HG02623 (cell line): Measurements from ENCODE around the gene KRT36.

ENCODE experiments used
- ATAC-seq: cut with Tn5 transposase; IDR thresholded peaks from one replicate; pipeline ENCODE4 v1.9.1; 2021; ENCODE audit warnings: moderate library complexity; ENCODE audit not compliant: unreplicated experiment

Gene KRT36

DNA sequence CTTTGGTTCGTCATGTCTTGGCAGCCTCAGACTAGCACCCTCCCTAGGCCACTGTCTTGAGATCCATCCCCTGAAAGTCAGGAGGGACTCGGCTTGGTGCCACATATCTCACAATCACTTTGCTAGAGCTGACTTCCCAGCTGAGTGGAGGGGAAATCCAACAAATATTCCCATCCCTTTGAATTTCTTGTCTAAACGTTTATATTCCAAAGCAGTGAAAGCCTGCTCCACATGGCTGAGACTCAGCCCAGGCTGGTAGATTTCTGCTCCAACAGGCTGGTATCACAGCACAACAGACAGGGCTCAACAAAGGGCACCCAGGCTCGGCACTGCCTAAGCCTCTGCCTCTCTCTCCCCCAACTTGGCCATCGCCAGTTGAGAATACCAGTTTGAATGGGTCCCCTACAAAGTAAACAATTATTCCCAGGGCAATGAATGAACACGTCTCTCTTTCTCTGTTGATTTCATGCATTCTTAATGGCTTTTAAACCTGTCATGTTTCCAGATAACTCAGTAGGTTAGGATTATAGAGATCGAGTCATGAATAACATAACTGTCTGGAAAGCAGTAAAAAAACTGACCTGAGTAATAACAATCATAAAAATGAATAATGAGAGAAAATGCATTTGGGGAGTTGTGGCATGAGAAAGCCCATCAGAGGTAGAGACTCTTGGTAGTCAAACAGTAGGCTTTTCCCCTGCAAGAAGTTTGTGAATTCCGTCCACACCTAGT, 14.7 kb upstream of the KRT36 start:
- no peak for ATAC-seq

DNA sequence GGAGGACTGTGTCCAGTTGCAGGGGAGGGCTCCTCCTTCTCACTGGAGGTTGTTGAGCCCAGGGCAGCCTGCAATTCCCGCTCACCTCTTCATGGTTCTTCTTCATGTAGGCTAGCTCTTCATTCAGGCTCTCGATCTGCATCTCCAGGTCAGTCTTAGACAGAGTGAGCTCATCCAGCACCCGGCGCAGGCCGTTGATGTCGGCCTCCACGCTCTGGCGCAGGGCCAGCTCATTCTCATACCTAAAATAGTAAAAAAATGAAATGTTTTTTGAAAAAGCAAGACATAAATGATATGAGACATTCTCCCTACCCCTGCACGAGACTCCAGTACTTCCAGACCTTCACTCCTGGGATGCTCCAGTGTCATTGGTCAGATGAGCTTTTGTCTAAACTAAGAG, 13.5 kb upstream of the KRT36 start:
- ATAC-seq, result no peak

DNA sequence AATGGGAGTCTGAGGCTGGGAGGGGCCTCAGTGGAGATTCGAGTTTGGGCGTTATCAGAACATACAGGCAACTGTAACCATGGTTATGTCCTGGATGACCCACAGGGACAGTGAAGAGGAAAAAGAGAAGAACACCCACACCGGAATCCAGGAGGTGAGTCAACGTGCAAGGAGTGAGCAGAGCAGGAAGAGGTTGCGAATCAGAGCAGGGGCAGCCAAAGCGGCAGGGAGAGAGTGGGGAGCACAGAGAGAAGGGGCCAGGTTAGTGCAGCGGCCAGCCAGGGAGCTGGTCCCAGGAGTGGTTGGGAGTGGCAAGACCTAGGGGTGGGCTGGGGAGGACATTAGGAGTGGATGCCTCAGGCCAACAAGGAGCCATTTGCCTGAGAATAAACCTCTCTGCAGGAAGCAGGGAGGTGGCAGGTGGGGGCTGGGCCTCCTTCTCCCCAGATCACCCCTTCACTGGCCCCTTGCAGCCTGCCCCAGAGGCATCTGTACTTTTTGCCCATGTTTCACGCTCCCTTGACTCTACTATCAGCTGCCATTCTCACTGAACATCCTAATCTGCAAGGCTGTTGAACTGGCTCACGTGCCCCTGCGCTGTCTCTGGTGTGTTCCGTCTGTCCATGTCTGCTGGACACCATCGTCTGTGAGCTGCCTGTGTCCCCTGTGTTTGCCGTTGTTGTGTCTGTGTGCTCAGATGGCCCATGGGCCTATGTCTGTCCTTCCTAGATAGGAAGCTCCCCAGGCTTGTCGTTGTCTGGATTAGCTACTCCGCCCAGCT, 10.6 kb upstream of the KRT36 start:
- ATAC-seq, result no peak

DNA sequence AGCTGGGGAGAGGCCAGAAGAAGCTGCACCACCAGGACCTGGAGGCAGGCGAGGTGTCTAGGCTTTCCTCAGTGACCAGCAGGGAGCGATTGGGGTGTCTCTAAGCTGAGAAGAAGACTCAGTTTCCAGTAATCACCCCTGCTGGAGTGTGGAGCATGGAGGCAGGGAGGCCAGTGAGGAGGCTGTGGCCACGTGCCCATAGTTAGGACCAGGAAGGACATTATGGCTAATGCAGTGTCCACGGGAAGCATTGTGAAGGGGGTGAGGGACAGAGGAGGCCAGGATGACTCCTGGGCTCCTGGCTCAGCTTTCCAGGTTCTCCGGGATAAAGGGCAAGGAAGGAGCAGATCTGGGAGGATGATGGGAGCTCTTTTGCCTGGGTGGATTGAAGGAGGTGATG, 10.0 kb upstream of the KRT36 start:
- no peak for ATAC-seq

DNA sequence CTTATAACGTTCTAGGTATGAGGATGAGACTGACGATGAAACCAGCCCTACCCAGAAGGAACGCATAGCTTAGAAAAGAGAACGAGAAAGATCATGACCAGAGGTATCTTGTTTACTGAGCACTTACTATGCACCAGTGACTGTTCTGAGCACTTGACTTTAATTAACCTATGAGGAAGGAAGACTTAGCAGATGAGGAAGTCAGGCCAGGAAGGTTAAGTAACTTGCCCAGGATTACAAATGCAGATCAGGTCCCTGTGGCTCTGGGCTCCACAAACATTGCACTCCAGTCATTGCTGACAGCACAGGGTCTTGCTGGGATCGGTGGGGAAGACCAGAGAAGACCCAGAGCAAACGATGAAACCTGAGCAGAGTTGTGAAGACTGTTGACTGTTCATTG, 8.6 kb upstream of the KRT36 start:
- no peak for ATAC-seq

DNA sequence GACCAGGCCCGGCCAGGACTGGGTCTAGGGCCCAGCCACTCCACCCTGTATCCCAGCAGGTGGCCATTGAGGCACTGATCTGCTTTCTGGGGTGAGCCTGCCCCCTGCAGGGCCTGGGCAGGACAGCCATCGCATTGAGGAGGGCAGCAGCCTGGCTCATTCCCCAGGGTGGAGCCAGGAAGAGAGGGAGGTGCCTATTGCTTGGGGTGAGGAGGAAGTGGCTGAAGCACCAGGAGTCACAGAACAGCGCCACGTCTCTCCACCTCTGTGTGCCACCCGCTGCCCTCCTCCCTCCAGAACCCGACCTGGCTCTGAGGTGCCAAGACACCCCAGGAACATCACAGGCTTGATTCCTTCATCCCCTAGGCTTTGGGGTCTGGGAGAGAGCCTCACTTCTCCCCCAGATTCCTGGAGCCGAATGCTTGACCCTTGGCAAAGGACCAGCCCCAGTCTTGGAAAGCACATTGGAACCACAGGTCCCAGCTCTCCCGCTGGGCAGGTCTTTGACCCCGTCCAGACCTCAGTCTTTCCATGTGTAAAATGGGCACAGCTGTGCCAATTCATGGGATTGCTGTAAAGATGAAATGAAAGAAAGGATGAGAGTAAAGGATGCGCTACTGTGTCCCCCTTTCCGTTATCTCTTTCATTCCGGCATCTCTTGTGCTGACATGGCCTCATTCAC, 7.2 kb upstream of the KRT36 start:
- ATAC-seq, result no peak

DNA sequence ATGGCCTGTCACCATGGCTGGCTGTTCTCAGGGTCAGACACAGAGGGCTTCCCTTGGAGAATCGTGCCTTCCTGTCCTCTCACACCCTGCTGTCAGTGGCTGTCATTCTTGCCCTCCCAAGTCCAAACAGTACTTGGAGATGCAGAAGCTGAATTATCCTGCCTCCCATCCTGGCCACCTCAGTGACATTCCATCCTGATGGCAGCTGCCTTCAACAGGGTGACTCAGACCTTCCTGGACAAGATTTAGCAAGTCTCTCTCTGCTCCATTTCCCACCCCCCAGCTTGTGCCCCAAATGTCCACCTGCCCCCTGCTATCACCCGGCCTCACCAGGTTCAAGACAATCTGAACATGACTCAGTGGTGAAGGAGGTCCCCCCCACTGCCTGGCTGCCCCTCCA, 4.8 kb upstream of the KRT36 start:
- ATAC-seq, result no peak

DNA sequence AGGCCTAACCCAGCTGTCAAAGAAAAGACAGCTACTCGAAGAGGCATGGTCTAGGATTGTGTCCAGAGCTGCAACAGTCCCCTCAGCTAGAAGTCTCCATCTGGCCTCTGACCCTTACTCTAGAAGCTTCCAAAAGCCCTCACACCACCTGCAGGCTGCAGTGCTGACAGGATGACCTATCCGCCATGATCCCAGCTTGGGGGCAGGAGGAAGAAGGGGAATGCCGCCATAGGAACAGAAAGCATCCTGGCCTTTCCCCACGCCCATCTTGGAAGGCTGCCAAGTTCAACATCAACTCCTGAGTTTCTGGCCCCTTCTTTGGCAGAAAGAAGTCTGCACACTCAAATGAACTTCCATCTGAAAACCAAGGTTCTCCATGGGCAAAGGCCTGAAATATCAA, 3.1 kb upstream of the KRT36 start:
- no peak for ATAC-seq

DNA sequence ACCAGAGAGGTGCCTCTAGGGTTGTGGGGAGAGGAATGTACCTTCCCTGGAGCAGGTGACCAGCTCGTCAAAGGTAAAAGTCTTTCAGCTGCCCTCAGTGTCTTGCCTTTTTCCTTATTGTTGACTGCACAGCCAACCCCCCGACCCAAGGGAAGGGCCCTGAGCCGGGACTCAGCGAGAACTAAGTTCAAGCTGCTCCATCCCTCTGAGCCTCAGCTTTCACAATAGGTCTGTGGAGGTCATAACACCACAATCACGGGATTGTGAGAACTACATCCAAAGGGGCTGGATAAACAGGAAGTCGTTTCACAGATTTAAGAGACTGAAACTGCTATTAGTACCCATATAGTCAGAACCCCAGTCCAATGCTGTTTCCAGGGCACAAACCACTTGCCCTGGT, 2.6 kb upstream of the KRT36 start:
- ATAC-seq, result no peak

DNA sequence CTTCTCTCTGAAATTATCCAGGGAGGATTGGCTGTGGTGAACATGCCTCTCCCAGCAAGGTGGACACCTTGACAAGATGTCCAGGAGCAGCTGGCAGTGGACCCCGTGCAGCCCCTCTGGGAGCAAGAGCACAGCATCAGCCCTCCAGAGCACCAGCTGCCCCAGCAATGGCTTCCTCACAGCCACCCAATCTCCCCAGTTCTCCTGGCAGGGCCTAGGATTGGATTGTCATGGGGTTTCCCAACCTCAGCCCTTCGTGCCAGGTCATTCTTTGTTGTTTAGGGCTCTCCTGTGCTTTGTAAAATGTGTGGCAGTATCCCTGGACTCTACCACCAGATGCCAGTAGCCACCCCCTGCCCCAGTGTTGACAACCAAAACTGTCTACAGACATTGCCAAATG, 1.8 kb upstream of the KRT36 start:
- no peak for ATAC-seq

DNA sequence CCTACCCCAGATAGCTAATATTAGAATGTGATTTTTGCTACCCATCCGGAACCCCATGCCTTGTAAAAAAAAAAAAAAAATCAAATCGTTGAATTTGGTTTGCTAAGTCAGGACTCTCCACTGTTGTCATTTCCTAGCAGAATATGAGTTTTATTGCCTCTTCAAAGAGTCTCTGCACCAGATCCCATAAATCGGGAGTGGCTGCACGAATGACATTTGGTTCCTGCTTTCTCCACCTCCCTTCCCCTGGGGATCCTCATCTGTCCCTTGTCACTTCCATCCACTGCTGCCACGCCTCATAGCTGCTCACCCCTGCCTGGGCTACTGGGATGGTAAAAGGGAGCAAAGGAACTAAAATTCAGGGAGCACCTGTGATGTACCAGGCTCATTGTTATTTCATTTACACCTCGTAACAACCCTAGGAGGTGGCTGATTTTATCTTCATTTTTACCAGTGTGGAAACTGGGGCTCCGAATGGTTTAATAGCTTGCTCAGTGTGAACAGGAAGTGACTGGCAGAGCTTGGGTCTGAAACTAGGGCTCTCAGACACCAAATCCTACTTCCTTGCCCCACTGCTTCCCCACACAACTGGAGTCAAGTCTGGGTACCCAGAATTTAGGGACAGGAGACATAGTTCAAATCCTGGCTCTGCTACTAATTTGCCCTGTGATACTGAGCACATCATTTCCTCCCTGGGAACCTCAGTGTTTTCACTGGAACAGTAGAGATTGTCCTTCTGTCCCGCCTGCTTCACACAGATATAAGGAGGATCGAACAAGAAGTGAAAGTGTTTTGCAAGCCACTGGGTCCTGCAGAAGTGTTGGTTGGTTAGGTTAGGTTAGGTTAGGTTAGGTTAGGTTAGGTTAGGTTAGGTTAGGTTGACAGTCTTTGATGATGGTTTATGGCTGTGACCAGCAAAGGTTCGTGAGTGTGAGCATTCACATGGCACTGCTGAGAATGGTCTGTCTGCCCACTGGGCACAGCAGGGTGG, 585 bp upstream of the KRT36 start:
- ATAC-seq, result no peak

DNA sequence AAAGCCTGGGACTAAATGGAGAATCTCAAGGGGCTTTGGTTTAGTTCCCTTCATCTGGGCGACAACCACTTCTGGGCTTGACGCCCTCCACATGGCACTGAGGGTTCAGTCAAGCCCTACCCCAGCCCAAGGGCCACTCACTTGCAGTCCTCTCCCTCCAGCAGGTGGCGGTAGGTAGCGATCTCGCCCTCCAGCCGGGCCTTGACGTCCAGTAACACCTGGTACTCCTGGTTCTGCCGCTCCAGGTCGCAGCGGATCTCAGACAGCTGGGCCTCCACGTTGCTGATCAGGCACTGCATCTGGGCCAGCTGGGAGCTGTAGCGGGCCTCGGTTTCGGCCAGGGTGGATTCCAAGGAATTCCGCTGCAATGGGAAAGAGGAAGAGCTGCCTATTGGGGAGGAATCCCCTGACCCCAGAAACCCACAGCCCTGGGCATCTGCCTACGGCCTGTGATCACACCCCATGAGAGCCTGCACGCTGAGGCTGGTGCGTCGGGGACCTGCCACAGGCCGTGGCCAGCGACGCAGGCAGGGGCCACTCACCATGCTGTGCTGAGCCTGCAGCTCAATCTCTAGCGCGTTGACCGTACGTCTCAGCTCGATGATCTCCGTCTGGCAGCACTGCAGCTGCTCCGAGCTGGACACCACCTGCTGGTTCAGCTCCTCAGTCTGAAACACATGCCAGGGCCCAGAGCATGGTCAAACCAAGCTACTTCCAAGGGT, 2.7 kb downstream of the KRT36 start:
- no peak for ATAC-seq

DNA sequence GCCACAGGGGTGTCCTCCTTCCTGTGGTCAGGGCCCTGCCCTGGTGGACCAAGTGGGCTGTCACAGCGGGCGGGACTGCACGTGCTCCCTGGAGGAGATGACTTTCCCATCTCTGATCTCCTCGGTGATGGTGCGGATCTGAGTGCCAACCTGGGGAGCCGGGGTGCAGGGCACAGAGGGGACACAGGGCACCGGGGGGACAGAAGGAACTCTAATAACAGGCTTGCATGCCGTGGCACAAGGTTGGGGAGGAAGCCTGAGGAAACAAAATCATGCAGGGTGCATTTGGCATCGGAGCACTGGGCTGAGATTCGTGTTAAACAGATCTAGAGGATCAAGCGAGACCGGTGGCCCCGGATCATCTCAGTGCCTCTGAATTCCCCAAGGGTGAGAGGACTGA, 3.4 kb downstream of the KRT36 start:
- no peak for ATAC-seq

DNA sequence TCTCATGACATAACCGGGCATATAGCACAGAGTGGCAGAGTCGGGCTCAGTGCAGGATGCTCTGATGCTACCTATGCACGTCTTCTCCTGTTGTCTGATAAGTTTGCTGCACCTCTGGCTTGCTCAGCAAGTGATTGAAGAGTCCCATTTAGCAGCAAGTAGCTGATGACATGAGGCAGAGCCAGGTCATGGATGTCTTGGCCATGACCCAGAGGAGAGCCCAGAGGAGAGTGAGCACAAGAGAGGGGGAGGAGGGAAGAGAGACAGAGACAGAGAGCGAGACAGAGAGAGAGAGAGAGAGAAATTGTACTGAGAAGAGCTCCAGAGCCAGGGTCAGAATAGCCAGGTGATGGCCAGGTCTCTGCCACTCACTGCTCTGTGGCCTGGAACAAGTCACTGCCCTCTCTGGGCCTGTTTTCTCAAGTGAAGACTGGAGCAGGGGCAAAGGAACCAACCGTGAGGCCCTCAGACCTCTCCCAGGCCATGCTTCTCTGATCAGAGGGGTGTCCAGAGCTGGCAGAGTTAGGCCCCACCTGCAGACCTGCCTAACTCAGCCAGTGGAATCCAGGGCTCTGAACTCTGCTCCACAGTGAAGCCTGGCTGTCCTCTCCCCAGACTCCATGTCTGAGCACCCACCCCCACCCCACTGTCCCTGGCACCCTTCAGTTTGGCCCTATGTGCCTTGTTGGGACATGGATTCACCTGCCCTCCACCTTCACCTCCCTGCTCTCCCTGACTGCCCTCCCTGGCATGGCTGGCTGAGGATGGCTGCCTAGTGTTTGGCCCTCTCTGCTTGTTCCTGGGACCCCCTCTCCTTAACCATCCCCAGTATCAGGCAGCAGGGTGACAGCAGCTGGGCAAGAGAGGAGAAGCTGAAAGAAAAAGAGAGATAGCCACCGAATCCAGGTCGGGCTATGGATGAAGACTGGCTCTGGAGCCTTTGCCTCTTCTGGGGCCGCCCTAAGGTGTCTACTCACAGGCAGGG, 4.5 kb downstream of the KRT36 start:
- no peak for ATAC-seq

DNA sequence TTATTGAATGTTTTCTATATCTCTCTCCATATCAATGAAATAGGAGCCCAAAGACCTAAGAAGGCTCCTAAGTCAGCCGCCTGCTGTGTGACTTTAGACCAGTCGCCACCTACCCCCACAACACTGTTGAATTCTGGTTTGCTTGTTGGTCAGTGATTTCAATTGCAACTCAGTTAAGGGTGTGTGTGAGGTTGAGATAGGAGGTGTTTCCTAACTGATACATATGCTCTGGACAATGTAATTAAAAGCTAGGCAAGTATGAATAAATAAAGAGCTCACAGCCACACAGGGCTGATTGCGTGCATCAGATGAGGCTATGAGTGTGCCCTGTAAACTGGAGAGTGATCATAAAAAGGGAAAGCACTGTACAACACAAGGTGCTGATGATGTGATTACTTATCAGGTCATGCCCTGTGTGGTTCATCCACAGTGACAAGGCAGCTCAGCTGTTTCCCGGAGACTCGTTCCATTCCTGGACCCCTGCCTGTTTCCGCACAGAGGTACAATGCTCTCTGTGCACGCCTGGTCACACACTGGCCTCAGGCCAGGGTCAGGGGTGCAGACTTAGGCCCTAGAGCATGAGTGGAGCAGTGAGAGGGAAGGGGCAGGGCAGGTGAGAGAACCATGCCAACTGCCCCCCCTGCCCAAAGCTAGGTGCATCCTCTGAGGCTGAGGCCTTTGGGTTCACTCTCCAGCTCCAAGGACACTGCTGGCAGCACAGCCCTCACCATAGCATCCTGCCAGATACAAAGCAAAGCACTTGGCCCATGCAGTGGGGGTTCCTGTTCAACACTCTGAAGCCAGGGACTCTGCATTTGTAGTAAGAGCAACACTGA, 5.5 kb downstream of the KRT36 start:
- ATAC-seq, result no peak

DNA sequence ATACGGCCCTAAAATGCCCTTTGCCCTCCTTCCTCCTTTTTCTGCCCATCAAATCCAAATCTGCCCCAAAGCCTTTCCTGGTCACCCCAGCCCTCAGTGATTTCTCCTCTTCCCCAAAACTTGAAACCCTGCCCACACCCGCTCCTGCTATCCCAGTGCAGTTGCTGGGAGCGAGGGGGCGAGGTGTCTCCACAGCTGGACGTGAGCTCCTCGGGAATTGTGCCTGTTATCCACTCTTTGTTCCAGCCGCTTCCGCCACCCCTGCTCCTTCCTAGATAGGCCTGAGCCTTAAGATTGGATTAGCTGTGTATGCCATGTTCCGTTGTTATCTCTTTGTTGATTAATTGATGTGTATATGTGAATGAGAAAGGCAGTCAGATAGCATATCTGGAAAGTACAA, 6.2 kb downstream of the KRT36 start:
- ATAC-seq, result no peak

DNA sequence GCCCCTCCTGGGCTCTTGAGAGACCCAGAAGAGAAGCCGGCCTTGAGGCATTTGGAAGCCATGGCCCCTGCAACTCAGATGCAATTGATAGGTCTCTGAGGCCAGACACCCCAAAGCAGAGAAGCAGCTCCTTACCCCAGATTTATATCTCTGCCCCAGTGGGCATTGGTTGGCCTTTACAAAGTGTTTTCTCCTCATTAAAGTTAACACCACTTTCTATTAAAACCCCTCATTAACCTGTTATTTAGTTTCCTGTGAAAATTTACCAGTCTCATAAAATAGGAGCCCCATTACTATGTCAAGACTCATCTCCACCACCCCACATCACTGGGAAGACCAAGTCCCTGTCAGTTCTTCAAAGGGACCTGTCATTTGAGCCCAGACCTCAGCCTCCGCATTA, 8.7 kb downstream of the KRT36 start, which contains the start of gene KRT35:
KRT35 (minus strand) TSS at position 116 of the 400 bp plus-strand sequence; CDS start at position 62, 54 bp downstream.
- no peak for ATAC-seq

DNA sequence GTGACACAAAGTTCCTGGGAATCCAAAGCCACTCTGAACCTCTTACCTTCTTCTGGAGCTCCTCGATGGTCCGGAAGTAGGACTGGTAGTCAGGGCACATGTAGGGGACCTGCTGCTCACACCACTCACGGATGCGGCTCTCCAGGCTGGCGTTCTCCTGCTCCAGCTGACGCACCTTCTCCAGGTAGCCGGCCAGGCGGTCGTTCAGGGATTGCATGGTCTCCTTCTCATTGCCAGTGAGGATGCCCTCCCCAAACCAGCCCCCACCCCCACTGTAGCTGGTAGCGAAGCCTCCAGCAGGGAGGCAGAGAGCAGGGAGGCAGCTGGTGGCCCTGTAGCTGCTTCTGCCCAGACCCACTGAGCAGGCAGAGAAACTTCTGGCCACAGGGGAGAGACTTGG, 9.1 kb downstream of the KRT36 start:
- no peak for ATAC-seq
